Left renal pelvis (tissue), 4 donors: ENCODE results near the gene IL26. TPM values are rescaled to one million over a fixed set of nuclear protein-coding genes. Genes with fewer than 3 reads are reported as not detected.
A peak's percentile ranks its signal among the peaks of the same experiment; 100 is the strongest.
"Not testable (repeated sequence)": the region's sequence is repeated elsewhere in the genome, so short reads cannot be mapped to it uniquely, and the experiment has no call there.

ENCODE experiments used
- DNase-seq, 4 donors: peaks; one replicate each; pipeline ENCODE4 v3.0.0-alpha.2; 2013; ENCODE audit warnings: low read depth in 4 of 4, low spot score in 3 of 4
- polyA plus RNA-seq, 4 donors: library from polyadenylated mRNA; unstranded; fragments of 120-200 nt; gene quantifications; one replicate each; pipeline ENCODE4 v1.2.1, GENCODE V29; 2013; ENCODE audit not compliant: insufficient read length in 4 of 4

Gene IL26
- polyA plus RNA-seq, 4 donors: 0.12 TPM; not detected in 3

DNA sequence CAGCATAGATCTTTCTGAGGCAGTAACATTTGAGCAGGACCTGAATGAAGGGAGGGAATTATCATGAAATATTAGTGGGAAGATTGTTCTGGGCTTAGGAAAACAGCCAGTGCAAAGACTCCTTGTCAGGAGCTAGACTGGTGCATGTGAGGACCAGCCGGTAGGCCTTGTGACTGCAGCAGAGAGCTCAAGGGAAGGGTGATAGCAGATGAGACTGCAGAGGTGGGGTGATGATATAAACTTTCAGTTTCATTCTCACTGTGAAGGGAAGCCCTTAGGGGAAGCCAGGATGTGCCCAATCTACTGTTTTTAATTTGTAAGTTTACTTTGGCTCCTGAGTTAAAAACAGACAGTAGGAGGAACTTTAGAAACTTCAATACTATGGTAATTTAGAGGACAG, 15.4 kb upstream of the IL26 start:
- no peak for DNase-seq

DNA sequence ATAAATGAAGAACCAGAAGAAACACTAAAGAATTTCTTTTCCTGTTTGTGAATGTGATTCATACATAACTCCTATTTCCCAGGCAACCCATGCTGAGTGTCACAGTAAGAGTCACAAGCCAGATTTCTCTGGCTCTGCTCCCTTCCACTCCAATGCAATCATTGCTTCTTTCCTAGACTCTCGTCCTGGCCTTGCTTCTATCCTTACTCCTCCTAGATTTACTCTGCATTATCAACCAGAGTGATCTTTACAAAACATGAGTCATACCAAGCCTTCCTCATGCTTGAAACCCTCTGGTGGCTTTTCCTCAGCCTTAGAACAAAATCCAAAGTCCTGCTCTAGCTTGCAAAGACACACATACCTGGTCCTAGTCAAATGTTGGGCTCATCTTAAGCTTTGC, 14.5 kb upstream of the IL26 start:
- DNase-seq: no peak

DNA sequence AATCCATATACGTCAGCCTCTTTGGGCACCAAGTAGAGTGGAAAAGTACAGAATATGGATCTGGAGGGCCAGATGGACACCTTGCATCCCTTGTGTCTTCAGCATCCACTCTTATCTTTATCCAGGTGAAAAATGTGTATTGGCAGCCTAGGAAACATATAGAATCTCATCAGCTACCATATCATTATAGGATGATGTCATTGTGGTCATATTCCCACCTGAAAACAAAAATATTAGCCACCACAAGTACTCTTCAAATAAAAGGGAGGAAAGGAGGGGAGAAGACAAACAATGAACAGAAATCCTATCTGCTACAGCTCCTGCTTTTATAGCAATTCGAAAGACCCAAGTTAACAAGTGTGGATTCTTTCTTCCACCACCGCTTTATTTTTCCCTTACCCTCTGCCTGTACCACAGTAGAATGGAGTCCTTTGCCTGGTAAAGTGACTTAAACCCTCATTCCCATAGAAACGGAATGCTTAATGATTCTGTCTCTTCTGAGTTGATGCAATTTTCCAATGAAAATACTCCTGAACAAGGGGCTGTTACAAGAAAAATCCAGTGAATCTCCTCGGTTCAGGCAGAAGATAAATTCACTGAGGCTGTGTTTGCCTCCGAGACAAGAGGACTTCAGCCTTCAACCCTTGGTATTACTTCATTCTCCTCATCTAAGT, 13.8 kb upstream of the IL26 start:
- DNase-seq: no peak

GRCh38 chr12:68237619-68238018, 12.0 kb upstream of the IL26 start:
- DNase-seq: no peak

- DNase-seq: no peak
These were observed 11.5 kb upstream of the IL26 start for GRCh38 chr12:68237078-68237477.

GRCh38 chr12:68236421-68237059, 10.9 kb upstream of the IL26 start:
- DNase-seq: no peak

- no peak for DNase-seq
These were observed 10.0 kb upstream of the IL26 start for GRCh38 chr12:68235576-68235975.

- DNase-seq: no peak
These were observed 8.5 kb upstream of the IL26 start for GRCh38 chr12:68234140-68234539.

DNA sequence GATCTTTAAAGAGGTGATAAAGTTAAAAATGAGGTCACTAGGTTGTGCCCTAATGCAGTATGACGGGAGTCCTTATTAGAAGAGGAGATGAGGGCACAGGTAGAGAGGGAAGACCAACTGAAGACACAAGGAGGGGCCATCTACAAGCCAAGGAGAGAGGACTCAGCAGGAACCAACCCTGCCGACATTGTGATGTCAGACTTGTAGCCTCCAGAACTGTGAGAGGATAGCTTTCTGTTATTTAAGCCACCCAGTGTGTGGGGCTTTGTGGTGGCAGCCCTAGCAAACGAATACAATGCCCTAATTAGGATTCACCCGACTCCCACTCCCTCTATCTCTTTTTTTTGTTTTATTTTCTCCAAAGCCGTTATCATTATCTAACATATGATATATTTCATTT, 7.9 kb upstream of the IL26 start:
- DNase-seq: no peak

DNA sequence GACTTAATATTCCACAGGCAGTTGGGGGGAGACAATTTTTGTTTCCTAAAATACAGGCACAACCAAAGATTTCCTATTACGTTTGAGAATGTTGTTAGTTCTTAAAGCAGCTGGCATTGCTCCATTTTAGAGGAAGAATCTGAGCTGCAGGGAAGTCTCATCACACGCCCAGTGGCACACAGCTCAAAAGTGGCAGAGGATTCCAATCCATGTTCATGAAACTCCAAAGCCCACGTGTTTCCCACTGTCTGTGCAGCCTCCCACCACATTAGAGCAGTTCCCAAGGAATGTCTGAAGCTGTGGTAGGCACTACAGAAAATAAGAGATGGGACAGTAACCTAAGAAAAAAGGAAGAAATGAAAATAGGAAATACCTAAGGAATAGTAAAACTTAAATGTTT, 6.1 kb upstream of the IL26 start:
- DNase-seq: no peak

DNA sequence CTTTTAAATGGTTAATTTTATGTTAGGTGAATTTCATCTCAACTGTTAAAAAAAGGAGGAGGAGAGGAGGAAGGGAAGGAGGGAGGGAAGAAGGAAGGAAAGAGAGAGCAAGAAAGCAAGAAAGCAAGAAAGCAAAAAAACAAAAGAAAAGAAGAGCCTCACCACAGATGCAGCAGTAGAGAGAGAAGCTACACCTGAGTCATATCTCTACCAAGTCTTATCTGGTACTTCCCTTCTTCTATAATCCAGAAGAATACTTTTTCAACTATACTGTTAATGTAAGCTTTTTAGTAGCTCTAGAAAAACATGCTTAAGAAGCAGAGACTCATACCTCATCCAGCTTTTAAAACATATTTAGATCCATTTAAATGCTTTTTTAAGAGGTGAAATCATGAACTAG, 5.6 kb upstream of the IL26 start:
- no peak for DNase-seq

DNA sequence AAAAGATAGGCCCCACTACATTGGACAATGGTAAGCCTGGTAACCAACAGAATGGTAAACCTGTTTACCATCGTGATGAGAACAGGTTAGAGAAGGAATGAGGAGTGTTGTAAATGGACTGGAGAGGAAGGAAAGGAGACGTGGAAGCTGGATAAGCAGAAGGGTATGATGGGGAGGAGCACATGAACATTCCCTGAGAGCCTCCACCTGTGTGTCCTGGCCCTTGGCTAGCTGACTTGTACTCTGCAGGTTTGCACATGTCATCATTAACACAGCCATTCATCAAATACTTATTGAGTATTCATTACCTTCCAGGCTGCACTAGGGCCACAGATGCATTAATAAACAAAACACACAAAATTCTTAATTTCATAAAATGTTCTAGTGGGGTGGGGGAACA, 4.3 kb upstream of the IL26 start:
- no peak for DNase-seq

- DNase-seq: no peak
These were observed 1.7 kb upstream of the IL26 start for GRCh38 chr12:68227356-68227755.

DNA sequence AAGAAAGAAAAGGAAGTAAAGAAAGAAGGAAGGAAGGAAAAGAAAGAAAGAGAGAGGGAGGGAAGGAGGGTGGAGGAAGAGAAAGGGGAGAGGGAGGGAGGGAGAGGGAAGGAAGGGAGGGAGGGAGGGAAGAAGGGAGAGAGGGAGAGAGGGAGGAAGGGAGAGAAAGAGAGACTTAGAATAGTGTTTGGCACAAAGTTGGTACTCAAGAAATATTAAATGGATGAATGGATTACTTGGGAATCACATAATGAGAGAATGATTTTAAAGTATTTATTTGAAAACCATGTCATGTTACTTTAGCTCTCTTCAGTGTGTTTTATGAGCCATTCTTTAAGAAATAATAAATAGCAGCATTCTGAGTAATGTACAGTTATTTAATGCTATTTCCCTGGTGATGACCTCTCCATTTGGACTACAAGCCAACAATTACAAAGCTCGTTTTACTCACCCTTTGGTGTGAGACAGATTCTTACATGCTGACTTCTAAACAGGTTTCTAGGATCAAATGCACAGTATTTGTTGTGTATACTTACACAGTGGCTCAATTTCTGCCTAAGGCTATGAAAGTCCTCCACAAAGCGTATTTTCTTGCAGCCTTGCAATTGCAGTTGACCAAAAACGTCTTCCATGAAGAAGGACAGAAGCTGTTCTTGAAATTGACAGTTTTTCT, 861 bp downstream of the IL26 start:
- no peak for DNase-seq

GRCh38 chr12:68223067-68223747, 2.4 kb downstream of the IL26 start:
- DNase-seq: peak; percentile 61 to 77 (median 72)

GRCh38 chr12:68222326-68222725, 3.3 kb downstream of the IL26 start:
- DNase-seq: no peak

DNA sequence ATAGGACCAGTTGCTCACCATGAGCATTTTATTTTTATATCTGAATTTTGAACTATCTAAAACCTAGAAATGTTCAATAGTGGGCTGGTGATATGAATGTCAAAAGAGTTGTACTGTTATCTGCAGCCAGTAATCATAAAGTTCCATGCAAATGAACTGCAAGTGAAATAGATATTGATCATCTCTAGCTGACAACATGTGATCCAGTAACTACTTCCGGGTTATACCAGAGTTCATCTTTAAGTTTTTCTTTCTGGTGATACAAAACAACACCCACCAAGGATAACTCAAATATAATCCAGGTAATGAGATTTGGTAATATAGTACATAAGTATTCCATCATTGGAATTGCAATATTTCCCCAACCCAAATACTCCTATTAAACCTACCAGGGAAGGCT, 4.1 kb downstream of the IL26 start:
- DNase-seq: no peak

- no peak for DNase-seq
These were observed 14.7 kb downstream of the IL26 start for GRCh38 chr12:68210875-68211274.

GRCh38 chr12:68209048-68209728, 16.4 kb downstream of the IL26 start:
- DNase-seq: not testable (repeated sequence)

GRCh38 chr12:68207276-68207675, 18.3 kb downstream of the IL26 start:
- no peak for DNase-seq

DNA sequence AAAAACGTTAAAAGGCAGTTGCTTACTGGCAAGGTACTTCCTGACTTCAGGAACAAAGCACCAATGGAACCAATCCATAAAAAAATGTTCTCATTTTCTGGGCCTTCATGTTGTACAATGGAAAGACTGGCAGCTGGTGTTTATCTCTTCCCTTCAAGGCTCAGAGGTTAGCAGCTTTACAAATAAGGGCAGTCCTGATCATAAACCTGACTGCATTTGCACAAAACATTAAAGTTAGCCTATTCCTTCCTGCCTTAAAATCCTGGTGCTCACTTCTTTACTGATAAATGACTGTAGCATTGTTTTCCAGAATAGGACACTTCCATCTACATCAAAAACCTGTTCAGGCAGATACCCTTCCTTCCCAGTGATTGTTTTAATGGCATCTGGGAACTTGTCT, 19.2 kb downstream of the IL26 start:
- DNase-seq: no peak
